ENCODE measurements around the gene ST3GAL3. TPM values are rescaled to one million over a fixed set of nuclear protein-coding genes. Genes with fewer than 3 reads are reported as not detected.
A peak's percentile ranks its signal among the peaks of the same experiment; 100 is the strongest.

Gene ST3GAL3
- total and polyA plus RNA-seq, 10 of the 15 experiments (the other 5 are each of a cell fraction or from before 2014, with no cell fraction given), result 1.2 to 19.3 (median 11.0) TPM

DNA sequence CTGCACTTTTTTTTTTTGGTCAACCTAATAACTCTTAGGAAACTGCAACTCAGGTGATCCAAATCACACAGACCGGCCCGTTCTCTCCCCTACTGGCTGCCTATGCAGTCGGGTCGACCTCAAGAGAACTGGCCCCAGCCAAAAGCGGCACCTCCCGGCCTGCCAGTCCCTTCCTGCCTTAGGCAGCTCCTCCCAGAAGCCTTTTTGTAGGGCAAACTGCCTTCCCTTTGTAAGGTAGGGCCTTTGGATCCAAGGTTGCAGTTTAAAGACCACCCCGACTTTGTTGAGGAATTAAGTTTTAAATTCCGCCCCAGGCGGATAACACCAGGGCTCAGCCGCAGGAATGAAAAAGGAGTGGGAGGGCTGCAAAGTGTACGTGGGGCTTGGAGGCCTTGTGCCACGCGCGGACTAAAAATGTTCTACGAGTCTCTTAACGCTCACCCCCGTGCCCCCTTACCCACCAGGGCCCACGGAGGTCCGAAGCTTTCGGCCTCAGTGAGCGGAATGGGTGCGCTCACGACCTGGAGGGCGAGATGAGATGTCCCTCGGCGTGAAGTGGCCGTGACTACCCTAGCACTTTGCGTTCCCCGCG lies 642 bp upstream of the ST3GAL3 start:
- no peaks in the 10 kb centered on the region for H4K20me1 ChIP-seq (ENCODE audit: control insufficient read depth, insufficient read depth)
- CTCF ChIA-PET, result interaction anchor here (0.9 to 5.0 kb wide), 7 partner anchors 53 to 480 kb away, joined by 3 to 27 read pairs (median 3); no protein-coding TSS in a partner anchor
- peaks cover 35% of the 10 kb centered on the region for H3K79me2 ChIP-seq (ENCODE audit: control insufficient read depth, insufficient read depth, low read length)
- H3K4me2 ChIP-seq (ENCODE audit: control insufficient read depth, insufficient read depth), result peak overlapping the region; percentile 93
- no peaks in the 10 kb centered on the region for H3K27me3 ChIP-seq (replicated peaks in 1 of 2; ENCODE audit: control insufficient read depth in 2 of 2, insufficient read depth in 2 of 2, low read length in 1 of 2)
- intact Hi-C loops (cut with micrococcal nuclease; ENCODE audit: unreplicated experiment), result loop anchor here (2.0 to 5.0 kb wide), 3 partner anchors 56 to 241 kb away; partner anchors contain the start of genes IPO13 and KDM4A
- H3K4me3 ChIP-seq, result peak overlapping the region; percentile 78
- peaks cover 8 to 16% of the 10 kb centered on the region in 2 experiments; a peak in 3 of 4 replicates for H3K36me3 ChIP-seq (ENCODE audit: control insufficient read depth in 2 of 2, insufficient read depth in 2 of 2, low read length in 1 of 2)
- peak overlapping the region; percentile 71 for H3K27ac ChIP-seq (ENCODE audit: control insufficient read depth, insufficient read depth)
- no peak for DNase-seq (ENCODE audit: low read depth, low spot score)
- H2AFZ ChIP-seq (ENCODE audit: control insufficient read depth, low read depth, low read length), result peak overlapping the region; percentile 89
- H3K9ac ChIP-seq (ENCODE audit: control insufficient read depth, insufficient read depth, low read length), result peak overlapping the region; percentile 96
- no peaks in the 10 kb centered on the region for H3K9me3 ChIP-seq (replicated peaks; ENCODE audit: control insufficient read depth, insufficient read depth, low read length)
- no peak for TF ChIP-seq RELB (IDR thresholded peaks at IDR 0.05; ENCODE audit: low read depth)
- 0 out of 4 replicates have a peak, but pooled peaks of 1 of the 2 experiments have one; percentile 22 for TF ChIP-seq EP300 (IDR thresholded peaks at IDR 0.05; ENCODE audit: borderline replicate concordance in 1 of 2, control insufficient read depth in 1 of 2, low read depth in 2 of 2, low read length in 2 of 2)
- no peak for TF ChIP-seq CHD2 (IDR thresholded peaks at IDR 0.05; ENCODE audit: borderline replicate concordance, low read depth, low read length)
- TF ChIP-seq POU2F2 (IDR thresholded peaks at IDR 0.05; ENCODE audit: borderline replicate concordance, low read depth, low read length), result no peak
- 0 out of 2 replicates have a peak, but pooled peaks have one; percentile 30 for TF ChIP-seq TCF3 (IDR thresholded peaks at IDR 0.05; ENCODE audit: borderline replicate concordance, insufficient read depth, low read depth, low read length)
- TF ChIP-seq MTA3 (IDR thresholded peaks at IDR 0.05; ENCODE audit: borderline replicate concordance, low read length), result peak; percentile 60; the same call in 1 of the 2 replicates
- TF ChIP-seq ZBED1 (IDR thresholded peaks at IDR 0.05; ENCODE audit: borderline replicate concordance), result 0 out of 2 replicates have a peak, but pooled peaks have one; percentile 17
- TF ChIP-seq NRF1 (conservative IDR thresholded peaks at IDR 0.05; ENCODE audit: low read depth, low read length), result no peak
- in situ Hi-C loops (cut with MboI), result no loop called here
- ATAC-seq, result peak; percentile 28
- no peak for FAIRE-seq
- TSS peak; percentile 90 for BruUV-seq (replicated peaks)
- POLR2A ChIA-PET, result interaction anchor here (0.6 to 2.5 kb wide), 4 partner anchors 11 to 63 kb away, joined by 3 to 37 read pairs (median 4); partner anchors contain the start of gene KDM4A
- WGBS (ENCODE audit: insufficient coverage, insufficient replicate concordance, low lambda C conversion rate, missing lambda C conversion rate), result under 1% methylated on average over 29 of the region's 30 CpGs
- H3K4me1 ChIP-seq (ENCODE audit: control insufficient read depth, insufficient read depth, low read length), result peaks cover 3% of the 10 kb centered on the region; the same call in 1 of the 2 replicates
- SMC1A ChIA-PET (ENCODE audit: uncharacterized antibody, unreplicated experiment), result interaction anchor here (0.6 to 2.8 kb wide), 10 partner anchors 9 to 239 kb away, joined by 3 to 8 read pairs (median 3); no protein-coding TSS in a partner anchor
- RAD21 ChIA-PET (ENCODE audit: unreplicated experiment), result interaction anchor here (0.5 to 2.0 kb wide), 9 partner anchors 28 to 239 kb away, joined by 3 to 16 read pairs (median 4); partner anchors contain the start of gene KDM4A

Measured in GM12878 (cell line).